ENCODE data around the gene GCDH. TPM values are rescaled to one million over a fixed set of nuclear protein-coding genes. Genes with fewer than 3 reads are reported as not detected.
A peak's percentile ranks its signal among the peaks of the same experiment; 100 is the strongest.
"Not testable (repeated sequence)": the region's sequence is repeated elsewhere in the genome, so short reads cannot be mapped to it uniquely, and the experiment has no call there.

The GCDH gene
- total RNA-seq, 2 donors from 2014 or later, result 25.8 to 48.4 TPM

DNA sequence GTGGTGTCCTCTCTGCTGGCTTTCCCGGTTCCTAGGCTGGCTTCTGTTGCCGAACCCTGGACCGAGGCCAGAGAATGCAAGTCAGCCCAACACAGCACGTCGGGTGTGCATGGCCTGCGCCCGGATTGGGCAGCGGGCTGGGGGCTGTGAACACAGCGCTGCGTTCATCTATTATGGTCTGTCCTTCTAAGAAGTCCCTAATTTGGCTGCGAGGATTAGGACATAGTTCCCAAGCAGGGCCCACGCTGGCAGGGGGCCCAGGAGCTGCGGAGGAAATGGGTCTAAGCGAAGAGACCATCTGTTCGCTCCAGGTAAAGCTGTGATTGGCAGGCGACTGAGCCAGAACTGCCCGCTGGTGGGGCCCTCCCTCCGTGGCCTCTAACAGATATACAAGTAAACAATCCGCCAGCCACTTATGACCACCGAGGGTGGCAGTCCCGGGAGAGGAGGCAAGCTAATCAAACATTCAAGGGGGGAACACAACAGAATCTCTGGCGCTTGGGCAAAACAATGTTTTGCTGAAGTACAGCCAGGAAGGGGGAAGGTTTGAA lies 22.1 kb downstream of the GCDH start:
- Mint-ChIP-seq H3K27me3 (no peaks in the 10 kb centered on the region), H3K4me3 (no peak overlapping the region), H3K27ac (peak overlapping the region; percentile 85), H3K4me1 (peaks cover 8% of the 10 kb centered on the region), H3K36me3 (ENCODE audit: low read depth) (no peaks in the 10 kb centered on the region), H3K9me3 (no peaks in the 10 kb centered on the region)
- no peak for ATAC-seq (replicated peaks)

DNA sequence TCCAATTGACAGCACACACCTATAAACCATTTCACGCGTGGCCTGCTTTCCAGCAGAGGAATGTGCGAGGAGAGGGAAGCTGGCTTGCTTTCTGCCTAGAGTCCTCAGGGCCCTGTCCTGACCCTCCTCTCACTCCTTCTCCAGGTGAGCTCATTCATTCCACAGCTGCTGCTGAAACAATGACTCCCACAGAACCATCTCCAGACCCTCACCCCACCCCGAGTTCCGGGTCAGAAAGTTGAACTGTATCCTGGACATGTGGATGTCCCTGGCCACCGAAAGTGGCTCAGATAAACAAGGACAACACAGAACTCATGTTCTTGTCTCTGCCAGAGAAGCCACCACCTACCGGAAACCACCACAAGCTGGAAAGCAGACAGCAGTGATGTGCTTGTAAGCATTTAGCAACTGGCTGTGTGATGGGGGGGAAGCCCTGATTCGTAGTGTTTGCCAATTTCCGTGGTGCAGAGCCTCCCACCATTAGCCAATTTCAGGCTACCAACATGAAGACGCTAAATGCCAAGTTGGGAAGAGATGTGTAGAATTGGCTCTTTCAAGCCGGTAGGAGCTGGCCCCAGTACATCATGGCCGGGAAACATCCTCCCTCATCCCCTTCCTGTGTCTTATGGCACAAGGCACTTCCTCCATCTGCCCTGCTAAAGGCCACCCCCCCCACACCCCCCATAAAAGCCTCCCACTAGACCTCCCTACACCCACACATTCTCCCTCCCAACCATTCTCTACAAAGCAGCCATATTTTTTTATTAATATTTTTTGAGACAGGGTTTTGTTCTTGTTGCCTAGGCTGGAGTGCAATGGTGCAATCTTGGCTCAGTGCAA lies 23.1 kb downstream of the GCDH start:
- Mint-ChIP-seq H3K27me3 (no peaks in the 10 kb centered on the region), H3K27ac (peak overlapping the region; percentile 85), H3K4me1 (peaks cover 10% of the 10 kb centered on the region), H3K9me3 (no peaks in the 10 kb centered on the region), H3K4me3 (peak overlapping the region; percentile 63), H3K36me3 (ENCODE audit: low read depth) (peaks cover 3% of the 10 kb centered on the region)
- peak; percentile 74 for ATAC-seq (replicated peaks)

DNA sequence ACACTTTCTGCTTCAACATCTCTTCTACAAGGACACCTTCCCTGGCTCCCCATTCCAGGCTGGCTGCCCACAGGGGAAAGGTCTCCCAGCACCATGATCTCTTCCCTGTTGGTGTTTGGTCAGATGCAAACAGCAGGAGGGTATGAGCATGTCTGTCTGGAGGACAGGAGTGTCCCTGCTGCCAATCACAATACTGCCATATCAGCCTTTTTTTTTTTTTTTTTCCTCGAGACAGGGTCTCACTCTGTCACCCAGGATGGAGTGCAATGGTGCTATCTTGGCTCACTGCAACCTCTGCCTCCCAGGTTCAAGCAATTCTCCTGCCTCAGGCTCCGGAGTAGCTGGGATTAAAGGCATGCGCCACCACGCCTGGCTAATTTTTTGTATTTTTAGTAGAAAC lies 24.9 kb downstream of the GCDH start:
- not testable (repeated sequence) for H3K27me3 Mint-ChIP-seq; H3K4me3 Mint-ChIP-seq; ATAC-seq (replicated peaks); H3K36me3 Mint-ChIP-seq (ENCODE audit: low read depth); H3K9me3 Mint-ChIP-seq; H3K27ac Mint-ChIP-seq
- peaks cover 16% of the 10 kb centered on the region for H3K4me1 Mint-ChIP-seq

DNA sequence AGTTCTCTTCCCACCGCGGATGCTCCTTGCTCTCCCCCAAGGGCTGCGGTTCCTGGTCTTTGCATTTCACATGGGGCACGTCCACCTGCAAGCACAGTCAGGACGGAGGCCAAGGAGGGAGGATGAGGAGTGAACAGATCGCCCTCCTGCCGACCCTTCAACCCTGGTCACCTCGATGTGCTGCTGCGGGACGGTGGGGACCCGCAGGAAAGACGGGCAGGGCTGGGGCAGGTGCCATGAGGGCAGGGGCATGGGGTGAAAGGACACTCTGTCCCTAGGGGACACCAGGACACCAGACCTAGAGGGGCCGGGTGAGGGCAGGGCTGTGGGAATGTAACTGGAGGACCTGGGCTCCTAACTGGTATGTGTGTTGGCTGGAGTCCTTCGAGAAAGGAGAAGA lies 27.3 kb downstream of the GCDH start:
- ATAC-seq (replicated peaks), result no peak
- Mint-ChIP-seq H3K9me3 (no peaks in the 10 kb centered on the region), H3K36me3 (ENCODE audit: low read depth) (peaks cover 20% of the 10 kb centered on the region), H3K27ac (peak overlapping the region; percentile 89), H3K4me3 (peak overlapping the region; percentile 77), H3K27me3 (no peaks in the 10 kb centered on the region), H3K4me1 (peaks cover 16% of the 10 kb centered on the region)

DNA sequence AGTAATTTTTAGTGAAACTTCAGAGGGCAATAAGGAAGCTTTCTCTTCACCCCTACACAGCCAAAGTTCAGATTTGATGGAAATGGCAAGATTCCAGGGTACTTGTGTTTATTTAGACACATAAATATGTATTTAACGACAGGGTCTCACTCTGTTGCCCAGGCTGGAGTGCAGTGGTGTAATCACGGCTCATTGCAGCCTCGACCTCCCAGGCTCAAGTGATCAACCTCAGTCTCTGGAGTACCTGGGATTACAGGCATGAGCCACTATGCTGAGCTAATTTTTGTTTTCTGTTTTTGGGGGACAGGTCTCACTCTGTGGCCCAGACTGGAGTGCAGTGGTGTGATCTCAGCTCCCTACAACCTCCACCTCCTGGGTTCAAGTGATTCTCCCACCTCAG lies 30.1 kb downstream of the GCDH start:
- H3K9me3 Mint-ChIP-seq, result no peaks in the 10 kb centered on the region
- H3K36me3 Mint-ChIP-seq (ENCODE audit: low read depth), result peaks cover 48% of the 10 kb centered on the region
- peaks cover 8% of the 10 kb centered on the region for H3K4me1 Mint-ChIP-seq
- no peak overlapping the region for H3K27ac Mint-ChIP-seq
- no peak overlapping the region for H3K4me3 Mint-ChIP-seq
- no peaks in the 10 kb centered on the region for H3K27me3 Mint-ChIP-seq
- ATAC-seq (replicated peaks), result no peak

DNA sequence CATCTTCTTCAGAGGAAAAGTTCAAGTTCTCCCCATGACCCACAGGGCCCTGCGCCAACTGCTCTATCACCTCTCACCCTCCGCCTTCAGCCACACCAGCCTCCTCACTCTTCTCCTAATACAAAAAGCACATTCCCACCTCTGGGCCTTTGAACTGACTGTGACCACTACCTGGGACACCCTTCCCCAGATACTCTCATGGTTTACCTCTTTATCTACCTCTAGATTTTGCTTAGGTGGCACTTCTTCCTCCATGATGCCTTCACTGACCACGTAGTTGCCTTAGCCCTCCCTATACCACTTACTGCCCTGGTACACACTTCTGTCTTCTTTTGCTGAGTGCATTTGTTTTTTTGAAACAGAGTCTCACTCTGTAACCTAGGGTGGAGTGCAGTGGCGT lies 32.0 kb downstream of the GCDH start:
- no peak overlapping the region for H3K27ac Mint-ChIP-seq
- H3K4me3 Mint-ChIP-seq, result no peak overlapping the region
- H3K4me1 Mint-ChIP-seq, result peaks cover 8% of the 10 kb centered on the region
- H3K27me3 Mint-ChIP-seq, result no peaks in the 10 kb centered on the region
- ATAC-seq (replicated peaks), result no peak
- H3K9me3 Mint-ChIP-seq, result no peaks in the 10 kb centered on the region
- H3K36me3 Mint-ChIP-seq (ENCODE audit: low read depth), result peaks cover 67% of the 10 kb centered on the region

DNA sequence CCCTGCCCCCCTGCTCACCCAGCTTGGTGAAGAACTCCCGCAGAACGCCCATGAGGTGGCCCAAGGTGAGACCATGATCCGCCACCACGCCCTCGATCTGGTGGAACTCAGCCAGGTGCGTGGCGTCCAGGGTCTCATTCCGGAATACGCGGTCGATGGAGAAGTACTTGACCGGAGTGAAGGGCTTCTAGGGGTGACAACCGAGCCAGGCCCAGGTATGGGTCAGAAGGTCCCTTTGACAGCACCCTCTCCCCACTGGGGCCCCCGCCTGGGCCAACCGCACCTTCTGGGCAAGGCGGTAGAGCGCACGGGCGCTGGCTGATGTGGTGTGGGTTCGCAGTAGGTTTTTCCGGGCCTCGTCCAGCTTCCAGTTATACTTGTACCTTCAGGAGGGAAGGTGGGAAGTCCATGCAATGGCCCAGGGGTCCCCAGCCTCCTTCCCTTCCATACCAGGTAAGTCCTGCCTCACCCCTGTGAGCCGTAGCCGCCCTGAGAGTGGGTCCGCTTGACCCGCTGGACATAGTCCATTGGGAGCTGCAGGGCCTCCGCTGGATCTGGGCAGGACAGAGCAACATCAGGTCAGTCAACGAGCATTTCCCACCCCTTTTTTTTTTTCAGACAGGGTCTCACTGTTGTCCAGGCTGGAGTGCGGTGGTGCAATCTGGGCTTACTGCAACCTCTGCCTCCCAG lies 33.8 kb downstream of the GCDH start:
- no peak for ATAC-seq (replicated peaks)
- peaks cover 77% of the 10 kb centered on the region for H3K36me3 Mint-ChIP-seq (ENCODE audit: low read depth)
- H3K9me3 Mint-ChIP-seq, result no peaks in the 10 kb centered on the region
- peaks cover 9% of the 10 kb centered on the region for H3K4me1 Mint-ChIP-seq
- H3K27me3 Mint-ChIP-seq, result no peaks in the 10 kb centered on the region
- H3K4me3 Mint-ChIP-seq, result no peak overlapping the region
- H3K27ac Mint-ChIP-seq, result no peak overlapping the region

DNA sequence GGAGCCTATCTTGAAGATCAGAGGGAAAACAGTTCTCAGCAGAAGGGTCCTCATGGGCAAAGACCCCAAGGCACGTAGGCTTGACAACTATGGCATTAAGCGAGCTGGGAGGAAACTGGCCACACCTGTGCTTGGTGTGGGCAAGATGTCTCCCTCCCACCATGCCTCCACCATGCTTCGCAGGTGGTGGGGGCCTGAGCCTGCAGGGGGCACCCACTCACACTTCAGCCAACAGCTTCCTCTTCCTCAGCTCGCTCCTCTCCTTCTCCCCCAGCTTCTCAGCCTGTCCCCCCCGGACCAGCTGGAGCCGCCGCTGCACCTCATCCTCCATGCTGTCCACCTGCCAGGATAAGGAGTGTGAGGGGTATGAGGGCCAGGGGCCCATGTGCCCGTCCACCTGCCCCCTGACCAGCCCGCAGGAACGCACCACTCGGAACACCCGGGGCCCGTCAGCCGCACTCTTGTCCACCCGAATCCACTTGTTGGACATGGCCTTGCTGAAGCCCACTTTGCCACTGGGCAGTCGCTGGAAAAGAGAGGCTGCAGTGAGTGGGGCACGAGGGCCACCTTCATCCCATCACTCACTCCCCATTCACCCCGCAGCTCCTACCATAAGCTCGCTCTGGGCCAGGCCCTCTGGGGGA lies 39.2 kb downstream of the GCDH start:
- no peaks in the 10 kb centered on the region for H3K9me3 Mint-ChIP-seq
- H3K4me3 Mint-ChIP-seq, result no peak overlapping the region
- H3K27me3 Mint-ChIP-seq, result no peaks in the 10 kb centered on the region
- H3K4me1 Mint-ChIP-seq, result peaks cover 23% of the 10 kb centered on the region
- no peak for ATAC-seq (replicated peaks)
- H3K27ac Mint-ChIP-seq, result no peak overlapping the region
- peaks cover 87% of the 10 kb centered on the region for H3K36me3 Mint-ChIP-seq (ENCODE audit: low read depth)

DNA sequence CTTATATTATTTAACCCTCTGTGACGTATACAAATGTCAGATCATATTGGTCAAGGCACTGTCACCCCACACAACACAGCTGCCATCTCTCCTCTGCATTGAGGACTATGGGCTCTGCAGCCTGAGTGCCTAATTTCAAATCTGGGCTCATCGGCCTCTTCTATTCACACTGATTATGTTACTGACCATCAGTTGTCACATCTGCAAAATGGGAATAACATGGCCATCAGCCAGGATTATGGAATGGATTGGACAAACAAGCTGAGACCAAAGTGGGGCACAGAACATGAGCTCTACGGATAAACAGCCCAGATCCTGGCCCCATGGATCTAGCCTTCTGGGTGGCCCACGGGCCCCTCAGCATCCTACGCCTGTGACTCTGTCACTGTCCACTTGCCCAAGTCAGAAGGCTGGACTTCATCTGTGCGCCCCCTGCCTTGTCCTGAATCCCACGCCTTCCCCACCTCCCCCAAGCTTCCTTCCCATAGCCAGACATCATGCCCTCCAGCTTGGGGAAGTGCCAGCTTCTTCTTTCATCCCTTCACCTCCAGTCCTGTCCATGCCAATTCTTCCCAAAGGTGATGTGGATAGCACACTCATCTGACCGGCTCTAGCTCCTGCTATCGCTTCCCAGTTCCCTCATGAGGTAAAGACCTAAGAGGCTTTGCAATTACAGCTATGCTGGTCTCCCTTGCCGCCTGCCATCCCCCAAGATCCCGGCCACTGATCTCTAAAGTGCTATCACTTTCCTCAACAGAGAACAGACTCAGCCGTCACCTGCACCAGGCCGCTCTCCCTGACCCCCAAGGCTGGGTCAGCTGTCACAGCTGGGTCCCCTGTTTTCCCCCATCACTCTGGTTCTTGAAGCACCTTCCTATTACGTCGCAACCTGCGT lies 41.7 kb downstream of the GCDH start:
- no peak for ATAC-seq (replicated peaks)
- H3K9me3 Mint-ChIP-seq, result no peaks in the 10 kb centered on the region
- H3K27me3 Mint-ChIP-seq, result no peaks in the 10 kb centered on the region
- peak overlapping the region; percentile 96 for H3K4me3 Mint-ChIP-seq
- peaks cover 23% of the 10 kb centered on the region for H3K4me1 Mint-ChIP-seq
- peaks cover 62% of the 10 kb centered on the region for H3K36me3 Mint-ChIP-seq (ENCODE audit: low read depth)
- peak overlapping the region; percentile 94 for H3K27ac Mint-ChIP-seq

DNA sequence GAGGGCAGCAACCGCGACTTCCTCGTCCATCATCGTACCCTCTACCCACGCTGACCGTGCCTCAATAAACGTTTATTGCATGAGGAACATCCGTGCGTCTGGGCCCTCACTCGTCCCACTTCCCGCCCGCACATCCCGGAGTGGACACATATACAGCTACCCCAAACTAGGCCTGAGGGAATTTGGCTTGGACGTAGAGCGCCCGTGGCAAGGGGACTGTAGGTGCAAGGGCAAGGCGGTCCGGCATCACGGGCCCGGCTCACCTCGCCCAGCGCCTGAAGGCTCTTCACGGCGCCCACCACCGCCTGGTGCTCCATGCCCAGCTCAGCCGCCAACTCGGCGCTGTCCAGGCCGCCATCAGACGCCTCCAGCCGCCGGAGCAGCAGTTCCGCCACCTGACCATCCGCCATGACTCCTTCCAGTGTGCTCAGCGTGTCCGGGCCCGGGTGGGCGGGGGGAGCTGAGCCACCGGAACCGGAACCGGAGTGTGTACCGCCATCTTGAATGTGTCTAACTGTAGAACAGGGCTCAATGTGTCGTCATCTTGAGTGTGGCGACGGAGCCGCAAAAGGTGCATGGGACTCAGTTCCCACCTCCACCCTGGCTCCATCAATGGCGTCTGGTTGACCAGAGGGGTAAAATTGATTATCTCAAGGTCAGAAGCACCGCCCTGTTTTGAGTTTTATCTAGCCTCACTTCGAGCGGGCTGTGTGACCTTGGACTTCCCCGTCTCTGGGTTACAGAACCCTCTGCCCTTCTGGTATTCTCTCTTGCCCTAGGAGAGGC lies 42.5 kb downstream of the GCDH start, which contains the start of gene FARSA:
Gene FARSA (minus strand): TSS at position 425 of the 786 bp plus-strand sequence. CDS start 15 bp downstream, at position 410.
- Mint-ChIP-seq H3K4me3 (peak within 1 kb of the TSS; percentile 96), H3K4me1 (peaks cover 23% of the 10 kb centered on the region), H3K9me3 (no peaks in the 10 kb centered on the region)

DNA sequence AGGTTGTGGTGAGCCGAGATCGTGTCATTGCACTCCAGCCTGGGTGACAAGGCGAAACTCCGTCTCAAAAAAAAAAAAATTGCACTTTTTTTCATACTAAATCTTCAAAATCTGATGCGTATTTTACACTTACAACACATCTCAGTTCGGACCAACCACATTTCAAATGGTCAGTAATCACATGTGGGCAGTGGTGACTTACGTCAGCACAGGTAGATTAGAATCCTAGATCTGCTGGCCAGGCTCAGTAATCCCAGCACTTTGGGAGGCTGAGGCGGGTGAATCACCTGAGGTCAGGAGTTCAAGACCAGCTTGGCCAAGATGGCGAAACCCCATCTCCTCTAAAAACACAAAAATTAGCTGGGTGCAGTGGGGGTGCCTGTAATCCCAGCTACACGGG lies 44.1 kb downstream of the GCDH start:
- no peaks in the 10 kb centered on the region for H3K27me3 Mint-ChIP-seq
- peaks cover 58% of the 10 kb centered on the region for H3K36me3 Mint-ChIP-seq (ENCODE audit: low read depth)
- H3K4me1 Mint-ChIP-seq, result peaks cover 19% of the 10 kb centered on the region
- no peak for ATAC-seq (replicated peaks)
- H3K4me3 Mint-ChIP-seq, result no peak overlapping the region
- no peaks in the 10 kb centered on the region for H3K9me3 Mint-ChIP-seq
- H3K27ac Mint-ChIP-seq, result no peak overlapping the region

More for the DNA sequence above, 42.5 kb downstream of the GCDH start, which contains the start of gene FARSA:
- Mint-ChIP-seq H3K27me3 (no peaks in the 10 kb centered on the region), H3K27ac (peak within 1 kb of the TSS; percentile 94), H3K36me3 (ENCODE audit: low read depth) (peaks cover 58% of the 10 kb centered on the region)
- peak; percentile 77 for ATAC-seq (replicated peaks)

DNA sequence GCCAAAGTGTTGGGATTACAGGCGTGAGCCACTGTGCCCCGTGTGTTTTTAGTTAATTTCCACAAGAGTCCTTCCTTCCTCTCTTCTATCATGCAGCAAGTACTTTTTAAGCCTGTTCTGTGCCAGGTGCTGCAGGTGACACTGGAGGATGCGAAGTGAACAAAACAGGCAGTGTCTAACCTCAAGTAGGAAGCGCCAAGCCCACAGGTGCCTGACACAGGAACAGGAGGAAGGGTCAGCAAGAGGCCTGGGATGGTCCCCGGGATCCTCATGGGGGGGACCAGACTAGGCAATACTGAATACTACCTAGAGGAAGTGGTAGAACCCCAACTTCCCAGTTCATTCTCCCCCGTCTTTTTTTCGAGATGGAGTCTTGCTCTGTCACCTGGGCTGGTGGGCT lies 45.6 kb downstream of the GCDH start:
- H3K27me3 Mint-ChIP-seq, result no peaks in the 10 kb centered on the region
- peaks cover 58% of the 10 kb centered on the region for H3K36me3 Mint-ChIP-seq (ENCODE audit: low read depth)
- H3K4me1 Mint-ChIP-seq, result peaks cover 19% of the 10 kb centered on the region
- no peak for ATAC-seq (replicated peaks)
- H3K9me3 Mint-ChIP-seq, result no peaks in the 10 kb centered on the region
- H3K4me3 Mint-ChIP-seq, result no peak overlapping the region
- H3K27ac Mint-ChIP-seq, result no peak overlapping the region
